Limb (tissue), 2 donors: Measurements from ENCODE around the gene PHAX.
"Not testable (repeated sequence)": the region's sequence is repeated elsewhere in the genome, so short reads cannot be mapped to it uniquely, and the experiment has no call there.

Experiments
- DNase-seq, 2 donors: peaks; one replicate each; pipeline ENCODE4 v3.0.0-alpha.2; 2016; ENCODE audit errors: extremely low spot score in 2 of 2

PHAX gene

GRCh38 chr5:126603402-126603991, 2.8 kb downstream of the PHAX start:
- no peak for DNase-seq

GRCh38 chr5:126605525-126605924, 4.8 kb downstream of the PHAX start:
- no peak for DNase-seq

GRCh38 chr5:126610160-126610559, 9.4 kb downstream of the PHAX start:
- no peak for DNase-seq

- DNase-seq, result no peak
These were observed 9.9 kb downstream of the PHAX start for GRCh38 chr5:126610616-126611015.

GRCh38 chr5:126613941-126614592, 13.3 kb downstream of the PHAX start:
- no peak for DNase-seq

GRCh38 chr5:126615286-126615685, 14.5 kb downstream of the PHAX start:
- DNase-seq, result no peak

GRCh38 chr5:126617603-126618002, 16.9 kb downstream of the PHAX start:
- DNase-seq, result not testable (repeated sequence)

GRCh38 chr5:126619781-126620180, 19.0 kb downstream of the PHAX start:
- DNase-seq, result no peak

GRCh38 chr5:126624534-126624933, 23.8 kb downstream of the PHAX start:
- no peak for DNase-seq

GRCh38 chr5:126628102-126628501, 27.4 kb downstream of the PHAX start:
- DNase-seq, result no peak

GRCh38 chr5:126631920-126632319, 31.2 kb downstream of the PHAX start:
- no peak for DNase-seq

GRCh38 chr5:126633552-126633951, 32.8 kb downstream of the PHAX start:
- no peak for DNase-seq

GRCh38 chr5:126635585-126635984, 34.8 kb downstream of the PHAX start:
- no peak for DNase-seq

GRCh38 chr5:126636956-126637355, 36.2 kb downstream of the PHAX start:
- DNase-seq, result no peak

- no peak for DNase-seq
These were observed 40.1 kb downstream of the PHAX start for GRCh38 chr5:126640866-126641265.

GRCh38 chr5:126641387-126641786, 40.6 kb downstream of the PHAX start:
- DNase-seq, result no peak

GRCh38 chr5:126645132-126645531, 44.4 kb downstream of the PHAX start:
- no peak for DNase-seq

GRCh38 chr5:126647071-126647470, 46.3 kb downstream of the PHAX start:
- no peak for DNase-seq

- no peak for DNase-seq
These were observed 47.7 kb downstream of the PHAX start for GRCh38 chr5:126648471-126648870.

GRCh38 chr5:126649057-126649456, 48.3 kb downstream of the PHAX start:
- not testable (repeated sequence) for DNase-seq

GRCh38 chr5:126649709-126650108, 49.0 kb downstream of the PHAX start:
- not testable (repeated sequence) for DNase-seq

GRCh38 chr5:126650463-126650862, 49.7 kb downstream of the PHAX start:
- no peak for DNase-seq

GRCh38 chr5:126651013-126651577, 50.3 kb downstream of the PHAX start:
- no peak for DNase-seq
